ENCODE results near the gene RBMX.
"Not testable (repeated sequence)": the region's sequence is repeated elsewhere in the genome, so short reads cannot be mapped to it uniquely, and the experiment has no call there.

RBMX gene

GRCh38 chrX:136892412-136892811 is 11.9 kb upstream of the RBMX start:
- DNase-seq (ENCODE audit: low read depth) = no peak
- H3K4me3 ChIP-seq (ENCODE audit: low read length) = no peak overlapping the region
- TF ChIP-seq CTCF (conservative IDR thresholded peaks at IDR 0.05; ENCODE audit: low read length) = no peak

GRCh38 chrX:136890596-136890995 is 10.1 kb upstream of the RBMX start:
- not testable (repeated sequence) for H3K4me3 ChIP-seq (ENCODE audit: low read length); DNase-seq (ENCODE audit: low read depth)

GRCh38 chrX:136889269-136889668 is 8.7 kb upstream of the RBMX start:
- DNase-seq (ENCODE audit: low read depth) = no peak

GRCh38 chrX:136880003-136880451 is 498 bp downstream of the RBMX start:
- no peak for DNase-seq (ENCODE audit: low read depth)
- no peak for TF ChIP-seq CTCF (conservative IDR thresholded peaks at IDR 0.05; ENCODE audit: low read length)
- H3K4me3 ChIP-seq (ENCODE audit: low read length) = peak overlapping the region; percentile 89

More at GRCh38 chrX:136889269-136889668, 8.7 kb upstream of the RBMX start:
- TF ChIP-seq CTCF (conservative IDR thresholded peaks at IDR 0.05; ENCODE audit: low read length) = no peak
- H3K4me3 ChIP-seq (ENCODE audit: low read length) = no peak overlapping the region

- no peak for DNase-seq (ENCODE audit: low read depth)
- TF ChIP-seq CTCF (conservative IDR thresholded peaks at IDR 0.05; ENCODE audit: low read length) = no peak
- peak overlapping the region; percentile 89 for H3K4me3 ChIP-seq (ENCODE audit: low read length)
Measured at GRCh38 chrX:136879001-136879687, 1.4 kb downstream of the RBMX start.

- TF ChIP-seq CTCF (conservative IDR thresholded peaks at IDR 0.05; ENCODE audit: low read length) = no peak
- peak overlapping the region; percentile 89 for H3K4me3 ChIP-seq (ENCODE audit: low read length)
- no peak for DNase-seq (ENCODE audit: low read depth)
Measured at GRCh38 chrX:136878423-136878822, 2.1 kb downstream of the RBMX start.

GRCh38 chrX:136874114-136874513 is 6.4 kb downstream of the RBMX start:
- H3K4me3 ChIP-seq (ENCODE audit: low read length); DNase-seq (ENCODE audit: low read depth): not testable (repeated sequence)

- not testable (repeated sequence) for DNase-seq (ENCODE audit: low read depth); H3K4me3 ChIP-seq (ENCODE audit: low read length)
Measured at GRCh38 chrX:136873210-136873609, 7.3 kb downstream of the RBMX start.
